ENCODE results near the gene CFL2. TPM values are rescaled to one million over a fixed set of nuclear protein-coding genes. Genes with fewer than 3 reads are reported as not detected.

The CFL2 gene
- total RNA-seq, 2 experiments from 2014 or later: 36.4 to 37.9 TPM

GRCh38 chr14:34722723-34723545 is 8.5 kb upstream of the CFL2 start:
- ChIA-PET CTCF (interaction anchor here (0.6 to 3.0 kb wide), 13 partner anchors 9 to 160 kb away, joined by 3 to 37 read pairs (median 4); partner anchors contain the start of gene CFL2), POLR2A (interaction anchor here (0.6 to 1.0 kb wide), 3 partner anchors 9 to 155 kb away, joined by 3 to 10 read pairs (median 4); partner anchors contain the start of gene CFL2)
- no peaks in the 10 kb centered on the region for H3K9me3 ChIP-seq (ENCODE audit: control insufficient read depth in 1 of 2, insufficient read depth in 1 of 2, low read length in 2 of 2)
- DNase-seq: peak in 10 of 14 experiments; percentile 4 to 73 (median 23)
- no peak overlapping the region for H3K4me3 ChIP-seq (ENCODE audit: low read length)
- H3K4me1 Mint-ChIP-seq (ENCODE audit: low read depth): peaks cover 6% of the 10 kb centered on the region
- peaks cover 3% of the 10 kb centered on the region for H3K4me1 ChIP-seq (ENCODE audit: insufficient read depth, low read length)
- H3K27me3 Mint-ChIP-seq: no peaks in the 10 kb centered on the region
- H3K36me3 Mint-ChIP-seq (ENCODE audit: low read depth): no peaks in the 10 kb centered on the region
- peak; percentile 96 for TF ChIP-seq CTCF (IDR thresholded peaks at IDR 0.05)
- H3K4me3 Mint-ChIP-seq: no peak overlapping the region
- H3K27me3 ChIP-seq (ENCODE audit: control insufficient read depth in 1 of 2, insufficient read depth in 2 of 2, low read length in 2 of 2): no peaks in the 10 kb centered on the region
- H3K9me3 Mint-ChIP-seq: no peaks in the 10 kb centered on the region
- no peaks in the 10 kb centered on the region for H3K36me3 ChIP-seq (ENCODE audit: insufficient read depth, low read length)
- H3K27ac ChIP-seq (ENCODE audit: low read depth in 1 of 2, low read length in 2 of 2): no peak overlapping the region
- intact Hi-C loops (cut with DNase I, micrococcal nuclease): loop anchor here (1.0 to 10.0 kb wide), 5 partner anchors 51 to 391 kb away; partner anchors contain the start of gene SPTSSA (in 1 of the 2)
- H3K27ac Mint-ChIP-seq: no peak overlapping the region
- peak; percentile 60 for ATAC-seq (ENCODE audit: poor library complexity)

GRCh38 chr14:34721129-34721528 is 6.7 kb upstream of the CFL2 start:
- peaks cover 3% of the 10 kb centered on the region for H3K4me1 ChIP-seq (ENCODE audit: insufficient read depth, low read length)
- ChIA-PET CTCF (no interaction called here), POLR2A (no interaction called here)
- ATAC-seq (ENCODE audit: poor library complexity): no peak
- H3K27ac ChIP-seq (ENCODE audit: low read depth in 1 of 2, low read length in 2 of 2): no peak overlapping the region
- no peak for TF ChIP-seq CTCF (IDR thresholded peaks at IDR 0.05)
- H3K27me3 Mint-ChIP-seq: no peaks in the 10 kb centered on the region
- H3K4me3 ChIP-seq (ENCODE audit: low read length): no peak overlapping the region
- H3K27ac Mint-ChIP-seq: no peak overlapping the region
- intact Hi-C loops (cut with DNase I, micrococcal nuclease): loop anchor here (5.0 to 10.0 kb wide), 3 partner anchors 256 to 389 kb away; partner anchors contain the start of gene SPTSSA (in 1 of the 2)
- no peaks in the 10 kb centered on the region for H3K36me3 ChIP-seq (ENCODE audit: insufficient read depth, low read length)
- DNase-seq: no peak
- peaks cover 6% of the 10 kb centered on the region for H3K4me1 Mint-ChIP-seq (ENCODE audit: low read depth)
- no peak overlapping the region for H3K4me3 Mint-ChIP-seq
- H3K9me3 ChIP-seq (ENCODE audit: control insufficient read depth in 1 of 2, insufficient read depth in 1 of 2, low read length in 2 of 2): no peaks in the 10 kb centered on the region
- H3K27me3 ChIP-seq (ENCODE audit: control insufficient read depth in 1 of 2, insufficient read depth in 2 of 2, low read length in 2 of 2): no peaks in the 10 kb centered on the region
- H3K36me3 Mint-ChIP-seq (ENCODE audit: low read depth): no peaks in the 10 kb centered on the region
- no peaks in the 10 kb centered on the region for H3K9me3 Mint-ChIP-seq

GRCh38 chr14:34718750-34719304 is 4.4 kb upstream of the CFL2 start:
- Mint-ChIP-seq H3K4me3 (no peak overlapping the region), H3K27ac (no peak overlapping the region), H3K27me3 (no peaks in the 10 kb centered on the region), H3K4me1 (ENCODE audit: low read depth) (peaks cover 18% of the 10 kb centered on the region), H3K9me3 (no peaks in the 10 kb centered on the region), H3K36me3 (ENCODE audit: low read depth) (peaks cover 7% of the 10 kb centered on the region)
- no peak for ATAC-seq (ENCODE audit: poor library complexity)
- Histone ChIP-seq H3K4me1 (ENCODE audit: insufficient read depth, low read length) (peaks cover 7% of the 10 kb centered on the region), H3K36me3 (ENCODE audit: insufficient read depth, low read length) (no peaks in the 10 kb centered on the region), H3K9me3 (ENCODE audit: control insufficient read depth in 1 of 2, insufficient read depth in 1 of 2, low read length in 2 of 2) (no peaks in the 10 kb centered on the region), H3K4me3 (ENCODE audit: low read length) (no peak overlapping the region), H3K27ac (ENCODE audit: low read depth in 1 of 2, low read length in 2 of 2) (no peak overlapping the region), H3K27me3 (ENCODE audit: control insufficient read depth in 1 of 2, insufficient read depth in 2 of 2, low read length in 2 of 2) (no peaks in the 10 kb centered on the region)
- POLR2A ChIA-PET: no interaction called here
- TF ChIP-seq CTCF (IDR thresholded peaks at IDR 0.05): no peak
- no peak for DNase-seq
- intact Hi-C loops (cut with DNase I, micrococcal nuclease): loop anchor here in 1 of 2 experiments (5.0 kb wide), 2 partner anchors 87 to 263 kb away; partner anchors contain the start of genes SNX6 and SRP54
- CTCF ChIA-PET: no interaction called here

Data from CD4-positive, alpha-beta T cell (primary cell).